Peyer's patch (tissue), 4 donors: ENCODE measurements around the gene NFE2L3.
A peak's percentile ranks its signal among the peaks of the same experiment; 100 is the strongest.

Experiments used
- POLR2A ChIP-seq, 2 donors: fragments of 450-650 bp; IDR thresholded peaks; one replicate each; pipeline ENCODE4 v1.5.1; 2017; ENCODE audit warnings: antibody characterized with exemption in 2 of 2, mild to moderate bottlenecking in 2 of 2, moderate library complexity in 2 of 2
- TF ChIP-seq, protein P1 (sequence below), 6 experiments: fragments of 450-650 bp in 4 of 6; fragments of 200-600 bp in 2 of 6; sonication (generic) in 1 of 6; IDR thresholded peaks; one replicate each; pipeline ENCODE4 v1.5.1; 2017 to 2019; ENCODE audit warnings: antibody characterized with exemption in 6 of 6, mild to moderate bottlenecking in 3 of 6, moderate library complexity in 1 of 6

DNA sequence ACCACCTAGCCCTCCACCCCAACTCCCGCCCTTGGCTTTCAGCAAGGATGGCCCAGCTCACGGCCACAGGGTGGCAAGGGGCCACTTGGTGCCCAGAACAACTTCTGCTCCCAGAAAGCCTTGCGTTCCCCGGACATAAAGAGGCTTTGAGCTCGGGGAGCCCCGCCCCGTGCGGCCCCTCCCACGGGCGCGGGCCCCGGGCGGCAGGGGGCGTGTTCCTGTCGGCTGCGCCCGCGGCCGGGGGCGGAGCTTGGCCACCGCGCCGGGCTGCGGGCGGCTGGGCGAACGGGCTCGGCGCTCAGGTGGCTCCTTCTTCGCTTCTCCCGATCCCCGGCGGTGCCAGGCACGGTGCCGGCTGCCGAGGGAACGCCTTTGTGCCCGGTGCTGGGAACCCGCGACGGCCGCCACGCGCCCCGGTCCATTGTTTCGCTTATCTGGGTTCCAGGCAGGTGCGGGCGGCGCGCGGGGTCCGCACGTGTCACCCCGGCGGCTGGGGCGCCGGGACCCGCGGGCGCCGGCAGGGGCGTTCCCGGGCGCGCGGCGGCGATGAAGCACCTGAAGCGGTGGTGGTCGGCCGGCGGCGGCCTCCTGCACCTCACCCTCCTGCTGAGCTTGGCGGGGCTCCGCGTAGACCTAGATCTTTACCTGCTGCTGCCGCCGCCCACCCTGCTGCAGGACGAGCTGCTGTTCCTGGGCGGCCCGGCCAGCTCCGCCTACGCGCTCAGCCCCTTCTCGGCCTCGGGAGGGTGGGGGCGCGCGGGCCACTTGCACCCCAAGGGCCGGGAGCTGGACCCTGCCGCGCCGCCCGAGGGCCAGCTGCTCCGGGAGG lies at the start of gene NFE2L3:
- TF ChIP-seq, protein P1, sequence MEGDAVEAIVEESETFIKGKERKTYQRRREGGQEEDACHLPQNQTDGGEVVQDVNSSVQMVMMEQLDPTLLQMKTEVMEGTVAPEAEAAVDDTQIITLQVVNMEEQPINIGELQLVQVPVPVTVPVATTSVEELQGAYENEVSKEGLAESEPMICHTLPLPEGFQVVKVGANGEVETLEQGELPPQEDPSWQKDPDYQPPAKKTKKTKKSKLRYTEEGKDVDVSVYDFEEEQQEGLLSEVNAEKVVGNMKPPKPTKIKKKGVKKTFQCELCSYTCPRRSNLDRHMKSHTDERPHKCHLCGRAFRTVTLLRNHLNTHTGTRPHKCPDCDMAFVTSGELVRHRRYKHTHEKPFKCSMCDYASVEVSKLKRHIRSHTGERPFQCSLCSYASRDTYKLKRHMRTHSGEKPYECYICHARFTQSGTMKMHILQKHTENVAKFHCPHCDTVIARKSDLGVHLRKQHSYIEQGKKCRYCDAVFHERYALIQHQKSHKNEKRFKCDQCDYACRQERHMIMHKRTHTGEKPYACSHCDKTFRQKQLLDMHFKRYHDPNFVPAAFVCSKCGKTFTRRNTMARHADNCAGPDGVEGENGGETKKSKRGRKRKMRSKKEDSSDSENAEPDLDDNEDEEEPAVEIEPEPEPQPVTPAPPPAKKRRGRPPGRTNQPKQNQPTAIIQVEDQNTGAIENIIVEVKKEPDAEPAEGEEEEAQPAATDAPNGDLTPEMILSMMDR (IDR thresholded peaks at IDR 0.05): peak in 4 of 6 experiments; percentile 21 to 42 (median 35)
- peak; percentile 41 to 71 for TF ChIP-seq POLR2A (IDR thresholded peaks at IDR 0.05)
